HAP-1 (cell line): ENCODE measurements around the gene OGDHL.

ENCODE experiments used
- DNase-seq, 2 experiments: peaks; one replicate each; pipeline ENCODE4 v3.0.0-alpha.2; 2016 to 2020; ENCODE audit warnings: low spot score in 2 of 2
- H3K27me3 ChIP-seq: fragments of 250-450 bp; sonication (Bioruptor Pico); 2 replicates; pipeline ENCODE4 v1.5.1; 2020; ENCODE audit warnings: low read depth, mild to moderate bottlenecking, moderate library complexity
- H3K36me3 ChIP-seq: fragments of 250-450 bp; sonication (Bioruptor Pico); replicated peaks from 2 replicates; pipeline ENCODE4 v1.5.1; 2020; ENCODE audit warnings: mild to moderate bottlenecking
- H3K4me1 ChIP-seq: fragments of 250-450 bp; sonication (Bioruptor Pico); 2 replicates; pipeline ENCODE4 v1.5.1; 2020; ENCODE audit warnings: mild to moderate bottlenecking
- H3K4me3 ChIP-seq: fragments of 250-450 bp; sonication (Bioruptor Pico); 2 replicates; pipeline ENCODE4 v1.5.1; 2020; ENCODE audit warnings: mild to moderate bottlenecking, moderate library complexity
- H3K9me3 ChIP-seq: fragments of 250-450 bp; sonication (Bioruptor Pico); 2 replicates; pipeline ENCODE4 v1.5.1; 2020; ENCODE audit warnings: mild to moderate bottlenecking, moderate library complexity
- in situ Hi-C: fragments of 300-500 bp; cut with MboI; formaldehyde crosslinking; loops from 3 replicates; pipeline ENCODE4 v1.14.3; 2020; ENCODE audit warnings: low sequenced_read_pairs, inconsistent platforms, mixed read lengths

OGDHL gene

DNA sequence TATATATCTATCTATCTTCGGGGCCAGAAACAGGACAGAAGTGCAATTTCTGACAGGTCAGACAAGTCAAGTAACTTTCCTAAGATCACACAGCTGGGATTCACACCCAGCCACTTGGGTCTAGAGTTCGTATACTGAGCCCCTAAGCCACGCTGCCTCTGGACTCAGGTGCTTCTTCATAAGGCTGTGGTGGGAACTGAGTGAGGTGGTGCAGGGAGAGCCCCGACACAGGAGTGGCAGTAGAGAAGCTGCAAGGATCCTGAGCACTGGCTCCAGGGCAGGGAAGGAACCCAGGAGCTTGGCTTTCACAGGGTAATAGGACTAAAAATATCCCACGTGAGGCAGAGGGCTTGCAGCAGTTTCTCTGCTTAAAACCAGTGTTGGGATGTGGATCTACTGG, 48.9 kb downstream of the OGDHL start:
- in situ Hi-C loops, result no loop called here
- Histone ChIP-seq H3K4me3 (no peak overlapping the region), H3K27me3 (no peaks in the 10 kb centered on the region), H3K4me1 (no peaks in the 10 kb centered on the region), H3K36me3 (no peaks in the 10 kb centered on the region), H3K9me3 (no peaks in the 10 kb centered on the region)
- no peak for DNase-seq

GRCh38 chr10:49711481-49711880, 50.6 kb downstream of the OGDHL start:
- no peaks in the 10 kb centered on the region for H3K4me1 ChIP-seq
- H3K36me3 ChIP-seq, result no peaks in the 10 kb centered on the region
- in situ Hi-C loops, result no loop called here
- no peak overlapping the region for H3K4me3 ChIP-seq
- H3K27me3 ChIP-seq, result no peaks in the 10 kb centered on the region; the same call in 1 of the 2 replicates
- DNase-seq, result no peak
- H3K9me3 ChIP-seq, result no peaks in the 10 kb centered on the region

DNA sequence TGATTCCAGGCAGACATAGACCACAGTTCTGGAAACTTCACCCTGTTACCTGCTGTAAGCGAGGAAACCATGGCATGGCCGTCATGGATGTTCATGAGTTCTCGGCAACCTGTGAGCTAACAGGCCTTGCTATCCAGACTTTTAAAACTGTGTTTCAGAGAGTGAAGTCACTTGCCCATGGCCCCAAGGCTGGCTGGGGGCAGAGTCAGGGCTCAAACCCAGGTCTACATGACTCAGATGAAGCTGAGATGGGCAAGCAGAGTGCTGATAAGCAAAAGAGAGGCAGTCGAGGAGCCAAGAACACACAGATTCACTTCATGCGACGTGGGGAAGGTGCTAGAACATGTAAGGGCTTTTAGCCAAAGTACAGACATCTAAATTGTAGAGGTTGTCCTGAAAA, 51.2 kb downstream of the OGDHL start:
- in situ Hi-C loops, result no loop called here
- no peaks in the 10 kb centered on the region; the same call in 1 of the 2 replicates for H3K27me3 ChIP-seq
- no peak overlapping the region for H3K4me3 ChIP-seq

DNA sequence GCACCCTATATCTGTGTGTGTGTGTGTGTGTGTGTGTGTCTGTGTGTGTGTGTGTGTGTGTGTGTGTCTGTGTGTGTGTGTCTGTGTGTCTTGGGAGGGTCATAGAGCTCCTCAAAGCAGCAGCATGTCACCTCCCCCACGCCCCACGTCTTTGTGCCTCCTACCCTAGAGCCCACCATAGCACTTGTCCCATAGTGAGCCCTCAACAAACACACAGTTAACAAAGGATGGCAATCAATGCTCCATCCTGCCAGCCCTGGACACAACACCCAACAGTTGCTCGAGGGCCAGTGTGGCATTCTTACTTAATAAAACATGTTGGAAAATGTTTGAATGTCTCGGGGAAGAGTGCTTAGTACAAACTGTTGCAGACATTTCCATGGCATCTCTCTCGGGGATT, 52.2 kb downstream of the OGDHL start:
- Histone ChIP-seq H3K4me3 (no peak overlapping the region), H3K27me3 (no peaks in the 10 kb centered on the region; the same call in 1 of the 2 replicates), H3K4me1 (no peaks in the 10 kb centered on the region), H3K36me3 (no peaks in the 10 kb centered on the region), H3K9me3 (no peaks in the 10 kb centered on the region; the same call in 1 of the 2 replicates)
- in situ Hi-C loops, result no loop called here
- DNase-seq, result no peak

More for the DNA sequence above, 51.2 kb downstream of the OGDHL start:
- Histone ChIP-seq H3K4me1 (no peaks in the 10 kb centered on the region), H3K36me3 (no peaks in the 10 kb centered on the region), H3K9me3 (no peaks in the 10 kb centered on the region)
- DNase-seq, result no peak

GRCh38 chr10:49707585-49707984, 54.5 kb downstream of the OGDHL start:
- no peaks in the 10 kb centered on the region; the same call in 1 of the 2 replicates for H3K27me3 ChIP-seq
- in situ Hi-C loops, result no loop called here
- H3K9me3 ChIP-seq, result no peaks in the 10 kb centered on the region; the same call in 1 of the 2 replicates
- no peak for DNase-seq
- no peak overlapping the region for H3K4me3 ChIP-seq
- H3K36me3 ChIP-seq, result no peaks in the 10 kb centered on the region
- H3K4me1 ChIP-seq, result no peaks in the 10 kb centered on the region

DNA sequence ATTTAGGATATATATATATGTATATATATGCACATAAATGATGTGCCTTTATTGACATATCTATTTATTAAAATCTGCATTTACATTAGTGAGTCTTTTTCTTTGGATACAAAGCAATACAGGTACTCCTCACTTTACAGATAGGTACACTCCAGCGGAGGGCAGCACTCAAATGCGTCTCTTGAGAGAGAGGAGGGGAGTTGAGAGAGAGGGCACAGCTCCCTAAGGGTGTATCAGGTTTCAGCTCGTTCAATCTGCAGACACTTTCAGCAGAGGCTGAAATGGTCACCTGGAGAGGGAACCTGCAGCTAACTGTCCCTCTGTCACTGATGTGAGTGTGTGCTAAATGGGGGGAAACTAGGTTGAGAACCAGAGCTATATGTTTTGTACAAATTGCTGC, 61.1 kb downstream of the OGDHL start:
- no peak overlapping the region for H3K4me3 ChIP-seq
- no peaks in the 10 kb centered on the region for H3K4me1 ChIP-seq
- H3K27me3 ChIP-seq, result peaks cover 5% of the 10 kb centered on the region
- no peaks in the 10 kb centered on the region; the same call in 1 of the 2 replicates for H3K9me3 ChIP-seq
- H3K36me3 ChIP-seq, result no peaks in the 10 kb centered on the region
- DNase-seq, result no peak
- in situ Hi-C loops, result no loop called here

- H3K9me3 ChIP-seq, result no peaks in the 10 kb centered on the region
- peaks cover 10% of the 10 kb centered on the region for H3K27me3 ChIP-seq
- no peak overlapping the region for H3K4me3 ChIP-seq
- H3K4me1 ChIP-seq, result no peaks in the 10 kb centered on the region
- H3K36me3 ChIP-seq, result no peaks in the 10 kb centered on the region
- in situ Hi-C loops, result no loop called here
- no peak for DNase-seq
Measured at GRCh38 chr10:49700211-49700610, 61.9 kb downstream of the OGDHL start.

DNA sequence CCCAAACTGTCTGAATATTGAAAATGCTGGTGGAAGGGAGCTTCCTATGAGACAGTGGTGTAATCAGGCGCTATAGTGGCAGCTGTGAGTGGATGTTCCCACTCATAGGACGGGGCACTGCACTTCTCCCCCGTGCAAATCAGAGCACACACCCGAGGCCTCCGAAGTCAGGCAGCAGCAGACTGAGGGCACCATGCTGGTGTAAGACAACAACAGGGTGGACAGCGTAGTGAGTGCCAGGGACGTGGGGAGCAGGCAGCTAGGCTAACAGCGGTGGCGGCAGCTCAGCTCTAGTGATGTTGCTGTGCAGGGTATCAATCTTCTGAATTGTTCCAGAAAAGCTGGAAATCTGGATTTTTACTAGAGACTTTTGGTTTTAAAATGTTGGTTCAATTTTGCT, 63.4 kb downstream of the OGDHL start:
- in situ Hi-C loops, result no loop called here
- DNase-seq, result no peak
- Histone ChIP-seq H3K4me1 (no peaks in the 10 kb centered on the region), H3K27me3 (peaks cover 10% of the 10 kb centered on the region), H3K9me3 (no peaks in the 10 kb centered on the region), H3K36me3 (no peaks in the 10 kb centered on the region), H3K4me3 (no peak overlapping the region)

GRCh38 chr10:49696311-49696710, 65.8 kb downstream of the OGDHL start:
- H3K9me3 ChIP-seq, result no peaks in the 10 kb centered on the region
- no peak for DNase-seq
- no peaks in the 10 kb centered on the region for H3K36me3 ChIP-seq
- no peaks in the 10 kb centered on the region for H3K4me1 ChIP-seq
- in situ Hi-C loops, result no loop called here
- H3K4me3 ChIP-seq, result no peak overlapping the region
- H3K27me3 ChIP-seq, result peaks cover 10% of the 10 kb centered on the region

GRCh38 chr10:49694466-49694865, 67.7 kb downstream of the OGDHL start:
- Histone ChIP-seq H3K4me3 (no peak overlapping the region), H3K36me3 (no peaks in the 10 kb centered on the region), H3K9me3 (no peaks in the 10 kb centered on the region), H3K27me3 (peaks cover 16% of the 10 kb centered on the region), H3K4me1 (no peaks in the 10 kb centered on the region)
- in situ Hi-C loops, result no loop called here
- no peak for DNase-seq

DNA sequence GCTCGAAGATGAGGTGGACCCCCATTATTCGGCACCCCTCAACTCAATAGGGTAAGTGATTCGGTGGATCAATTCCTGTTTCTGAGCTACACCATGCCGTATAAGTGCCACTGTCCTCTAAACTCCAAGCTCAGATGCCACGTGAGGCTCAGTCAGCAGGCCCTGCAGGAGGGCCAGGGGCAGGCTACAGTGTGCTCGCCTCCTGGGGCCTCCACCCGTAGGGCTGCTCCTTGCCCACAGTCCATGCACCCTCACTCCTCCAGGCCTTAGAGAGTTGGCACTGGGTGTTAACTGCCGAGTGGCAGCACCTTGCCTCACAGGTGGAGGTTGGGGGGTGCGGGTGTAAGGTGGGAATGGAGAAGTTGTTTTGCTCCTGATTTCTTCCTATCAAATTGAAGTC, 70.5 kb downstream of the OGDHL start:
- no peaks in the 10 kb centered on the region for H3K4me1 ChIP-seq
- H3K27me3 ChIP-seq, result peaks cover 15% of the 10 kb centered on the region; the same call in 1 of the 2 replicates
- no peak for DNase-seq
- no peaks in the 10 kb centered on the region for H3K36me3 ChIP-seq
- no peak overlapping the region for H3K4me3 ChIP-seq
- in situ Hi-C loops, result no loop called here
- H3K9me3 ChIP-seq, result no peaks in the 10 kb centered on the region

- no peak for DNase-seq
Measured at GRCh38 chr10:49690698-49691356, 71.3 kb downstream of the OGDHL start.

GRCh38 chr10:49689882-49690510, 72.1 kb downstream of the OGDHL start:
- Histone ChIP-seq H3K36me3 (no peaks in the 10 kb centered on the region), H3K9me3 (no peaks in the 10 kb centered on the region), H3K4me1 (no peaks in the 10 kb centered on the region), H3K27me3 (0 out of 2 replicates have a peak, but pooled peaks cover 9% of the 10 kb centered on the region), H3K4me3 (no peak overlapping the region)
- DNase-seq, result no peak
- in situ Hi-C loops, result no loop called here

More at GRCh38 chr10:49690698-49691356, 71.3 kb downstream of the OGDHL start:
- H3K27me3 ChIP-seq, result 0 out of 2 replicates have a peak, but pooled peaks cover 13% of the 10 kb centered on the region
- no peaks in the 10 kb centered on the region for H3K36me3 ChIP-seq
- in situ Hi-C loops, result no loop called here
- H3K9me3 ChIP-seq, result no peaks in the 10 kb centered on the region
- no peaks in the 10 kb centered on the region for H3K4me1 ChIP-seq
- no peak overlapping the region for H3K4me3 ChIP-seq

DNA sequence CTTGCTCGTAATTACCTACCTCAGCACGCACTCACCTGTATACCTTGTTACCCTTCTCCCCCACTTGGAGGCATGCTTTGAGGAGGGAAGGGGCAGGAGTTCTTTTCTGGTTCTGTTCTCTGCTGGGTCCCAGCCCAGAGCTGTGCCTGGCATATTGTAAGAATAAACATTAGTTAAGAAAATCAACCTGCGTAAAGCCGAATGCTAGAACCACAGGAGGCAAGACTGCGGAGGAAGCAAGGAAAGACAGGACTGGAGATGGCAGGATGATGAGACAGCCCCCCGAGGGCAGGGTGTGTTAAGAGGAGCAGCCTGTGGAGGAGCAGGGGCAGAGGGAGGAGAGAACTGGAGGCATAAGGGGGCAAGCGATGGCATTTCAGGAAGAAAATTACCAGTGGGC, 73.2 kb downstream of the OGDHL start:
- in situ Hi-C loops, result no loop called here
- Histone ChIP-seq H3K4me1 (no peaks in the 10 kb centered on the region), H3K9me3 (no peaks in the 10 kb centered on the region), H3K36me3 (no peaks in the 10 kb centered on the region), H3K4me3 (no peak overlapping the region), H3K27me3 (0 out of 2 replicates have a peak, but pooled peaks cover 9% of the 10 kb centered on the region)
- DNase-seq, result no peak
